ENCODE data around the gene SMAD4. TPM values are rescaled to one million over a fixed set of nuclear protein-coding genes. Genes with fewer than 3 reads are reported as not detected.

The SMAD4 gene
- total RNA-seq, 1 experiment from 2014 or later = 48.8 TPM

DNA sequence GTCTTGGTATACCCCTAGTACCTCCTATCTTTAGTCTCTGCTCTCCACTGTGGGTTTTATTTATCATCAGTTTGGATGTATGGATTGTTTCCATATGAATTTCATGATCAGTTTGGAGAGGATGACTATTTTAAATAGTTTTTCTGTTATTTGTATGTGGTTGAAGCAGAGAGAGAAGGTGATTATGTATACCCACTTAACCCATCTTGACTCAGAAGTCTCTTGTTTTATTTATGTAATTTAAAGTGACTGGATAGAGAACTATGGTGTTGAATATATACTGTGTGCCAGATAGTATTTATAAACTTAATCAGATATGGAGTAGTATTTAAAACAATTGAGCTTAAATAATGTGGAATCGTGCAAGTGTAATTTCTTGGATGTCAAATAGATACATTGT is 39.9 kb downstream of the SMAD4 start:
- no peak overlapping the region for H3K27ac Mint-ChIP-seq (ENCODE audit: unreplicated experiment)
- DNase-seq = no peak
- Histone ChIP-seq H3K4me1 (no peaks in the 10 kb centered on the region), H3K4me3 (ENCODE audit: low read depth, low read length) (no peak overlapping the region), H3K27me3 (replicated peaks; ENCODE audit: control insufficient read depth, insufficient read depth, low read length) (no peaks in the 10 kb centered on the region), H3K36me3 (ENCODE audit: control insufficient read depth, insufficient read depth, low read length) (no peaks in the 10 kb centered on the region), H3K9me3 (no peaks in the 10 kb centered on the region)
- TF ChIP-seq, protein P1, sequence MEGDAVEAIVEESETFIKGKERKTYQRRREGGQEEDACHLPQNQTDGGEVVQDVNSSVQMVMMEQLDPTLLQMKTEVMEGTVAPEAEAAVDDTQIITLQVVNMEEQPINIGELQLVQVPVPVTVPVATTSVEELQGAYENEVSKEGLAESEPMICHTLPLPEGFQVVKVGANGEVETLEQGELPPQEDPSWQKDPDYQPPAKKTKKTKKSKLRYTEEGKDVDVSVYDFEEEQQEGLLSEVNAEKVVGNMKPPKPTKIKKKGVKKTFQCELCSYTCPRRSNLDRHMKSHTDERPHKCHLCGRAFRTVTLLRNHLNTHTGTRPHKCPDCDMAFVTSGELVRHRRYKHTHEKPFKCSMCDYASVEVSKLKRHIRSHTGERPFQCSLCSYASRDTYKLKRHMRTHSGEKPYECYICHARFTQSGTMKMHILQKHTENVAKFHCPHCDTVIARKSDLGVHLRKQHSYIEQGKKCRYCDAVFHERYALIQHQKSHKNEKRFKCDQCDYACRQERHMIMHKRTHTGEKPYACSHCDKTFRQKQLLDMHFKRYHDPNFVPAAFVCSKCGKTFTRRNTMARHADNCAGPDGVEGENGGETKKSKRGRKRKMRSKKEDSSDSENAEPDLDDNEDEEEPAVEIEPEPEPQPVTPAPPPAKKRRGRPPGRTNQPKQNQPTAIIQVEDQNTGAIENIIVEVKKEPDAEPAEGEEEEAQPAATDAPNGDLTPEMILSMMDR (IDR thresholded peaks at IDR 0.05; ENCODE audit: insufficient read depth in 1 of 2, low read depth in 1 of 2, low read length in 1 of 2, severe bottlenecking in 1 of 2, unreplicated experiment in 1 of 2) = no peak
- BruUV-seq (replicated peaks) = no TSS peak
- H3K36me3 Mint-ChIP-seq (ENCODE audit: insufficient read depth, unreplicated experiment) = peaks cover 13% of the 10 kb centered on the region
- H3K4me3 Mint-ChIP-seq (ENCODE audit: unreplicated experiment) = no peak overlapping the region
- no peaks in the 10 kb centered on the region for H3K27me3 Mint-ChIP-seq (ENCODE audit: insufficient read depth, unreplicated experiment)
- no peaks in the 10 kb centered on the region for H3K4me1 Mint-ChIP-seq (ENCODE audit: low read depth, unreplicated experiment)
- intact Hi-C loops (cut with micrococcal nuclease; ENCODE audit: unreplicated experiment) = no loop called here
- POLR2A ChIA-PET = no interaction called here
- no peaks in the 10 kb centered on the region for H3K9me3 Mint-ChIP-seq (ENCODE audit: unreplicated experiment)
- CTCF ChIA-PET = no interaction called here

GRCh38 chr18:51070545-51070944 is 40.5 kb downstream of the SMAD4 start:
- H3K4me1 Mint-ChIP-seq (ENCODE audit: low read depth, unreplicated experiment) = no peaks in the 10 kb centered on the region
- Histone ChIP-seq H3K4me1 (no peaks in the 10 kb centered on the region), H3K9me3 (no peaks in the 10 kb centered on the region), H3K4me3 (ENCODE audit: low read depth, low read length) (no peak overlapping the region), H3K27me3 (replicated peaks; ENCODE audit: control insufficient read depth, insufficient read depth, low read length) (no peaks in the 10 kb centered on the region), H3K36me3 (ENCODE audit: control insufficient read depth, insufficient read depth, low read length) (no peaks in the 10 kb centered on the region)
- DNase-seq = no peak
- peaks cover 16% of the 10 kb centered on the region for H3K36me3 Mint-ChIP-seq (ENCODE audit: insufficient read depth, unreplicated experiment)
- BruUV-seq (replicated peaks) = no TSS peak
- H3K4me3 Mint-ChIP-seq (ENCODE audit: unreplicated experiment) = no peak overlapping the region
- no peaks in the 10 kb centered on the region for H3K9me3 Mint-ChIP-seq (ENCODE audit: unreplicated experiment)
- POLR2A ChIA-PET = interaction anchor here (0.5 kb wide), 1 partner anchor 103 kb away, joined by 7 read pairs; the partner anchor contains the start of gene ELAC1
- no peak overlapping the region for H3K27ac Mint-ChIP-seq (ENCODE audit: unreplicated experiment)
- TF ChIP-seq, protein P1 (IDR thresholded peaks at IDR 0.05; ENCODE audit: insufficient read depth in 1 of 2, low read depth in 1 of 2, low read length in 1 of 2, severe bottlenecking in 1 of 2, unreplicated experiment in 1 of 2) = no peak
- intact Hi-C loops (cut with micrococcal nuclease; ENCODE audit: unreplicated experiment) = no loop called here
- no peaks in the 10 kb centered on the region for H3K27me3 Mint-ChIP-seq (ENCODE audit: insufficient read depth, unreplicated experiment)
- CTCF ChIA-PET = no interaction called here

- H3K27ac Mint-ChIP-seq (ENCODE audit: unreplicated experiment) = no peak overlapping the region
- H3K4me3 Mint-ChIP-seq (ENCODE audit: unreplicated experiment) = no peak overlapping the region
- Histone ChIP-seq H3K9me3 (no peaks in the 10 kb centered on the region), H3K27me3 (replicated peaks; ENCODE audit: control insufficient read depth, insufficient read depth, low read length) (no peaks in the 10 kb centered on the region), H3K36me3 (ENCODE audit: control insufficient read depth, insufficient read depth, low read length) (no peaks in the 10 kb centered on the region), H3K4me1 (no peaks in the 10 kb centered on the region), H3K4me3 (ENCODE audit: low read depth, low read length) (no peak overlapping the region)
- CTCF ChIA-PET = no interaction called here
- POLR2A ChIA-PET = no interaction called here
- BruUV-seq (replicated peaks) = no TSS peak
- intact Hi-C loops (cut with micrococcal nuclease; ENCODE audit: unreplicated experiment) = no loop called here
- DNase-seq = no peak
- H3K36me3 Mint-ChIP-seq (ENCODE audit: insufficient read depth, unreplicated experiment) = peaks cover 28% of the 10 kb centered on the region
- no peaks in the 10 kb centered on the region for H3K9me3 Mint-ChIP-seq (ENCODE audit: unreplicated experiment)
- no peaks in the 10 kb centered on the region for H3K4me1 Mint-ChIP-seq (ENCODE audit: low read depth, unreplicated experiment)
- H3K27me3 Mint-ChIP-seq (ENCODE audit: insufficient read depth, unreplicated experiment) = no peaks in the 10 kb centered on the region
- TF ChIP-seq, protein P1 (IDR thresholded peaks at IDR 0.05; ENCODE audit: insufficient read depth in 1 of 2, low read depth in 1 of 2, low read length in 1 of 2, severe bottlenecking in 1 of 2, unreplicated experiment in 1 of 2) = no peak
Observed at GRCh38 chr18:51072586-51073313, 42.7 kb downstream of the SMAD4 start.

All from Caco-2 (cell line).